IMR-90 (cell line): ENCODE measurements around the gene ZSCAN5C. TPM values are rescaled to one million over a fixed set of nuclear protein-coding genes. Genes with fewer than 3 reads are reported as not detected.

Experiments used
- ATAC-seq: fragments of 200-7000 bp; cut with Tn5 transposase; 2 replicates; pipeline ENCODE4 v1.9.1; 2020; ENCODE audit warnings: low read depth, mild to moderate bottlenecking, moderate library complexity
- BruUV-seq: library from RNA; stranded (reverse); fragments of 400-500 nt; replicated peaks from 2 replicates; lab custom pipeline; 2021; lab: Mats Ljungman, UMichigan
- CTCF ChIA-PET: fragments of 300-600 bp; formaldehyde crosslinking; extraction: SDS; loops from one replicate; lab custom pipeline; 2021; ENCODE audit warnings: antibody characterized with exemption; lab: Yijun Ruan, JAX
- POLR2A ChIA-PET: fragments of 300-600 bp; sonication (Branson Sonifier 250); formaldehyde crosslinking; loops from one replicate; lab custom pipeline; 2022; ENCODE audit warnings: antibody characterized with exemption; ENCODE audit not compliant: unreplicated experiment; lab: Charles Lee
- DNase-seq: peaks from one replicate; pipeline ENCODE4 v3.0.0; 2013
- H2AFZ ChIP-seq: replicated peaks from 2 replicates; pipeline ENCODE3; 2013; ENCODE audit warnings: low read length, mild to moderate bottlenecking; ENCODE audit not compliant: poor library complexity
- H2AK5ac ChIP-seq: 2 replicates; pipeline ENCODE4 v1.6.1; 2013; ENCODE audit warnings: low read depth, low read length, inconsistent platforms
- H2AK9ac ChIP-seq: replicated peaks from 2 replicates; pipeline ENCODE3; 2013; ENCODE audit warnings: mild to moderate bottlenecking, low read depth, low read length, moderate library complexity; ENCODE audit not compliant: poor library complexity
- H2BK120ac ChIP-seq: 2 replicates; pipeline ENCODE4 v1.6.1; 2013; ENCODE audit warnings: low read depth, low read length, inconsistent platforms
- H2BK15ac ChIP-seq: 3 replicates; pipeline ENCODE4 v1.6.1; 2013; ENCODE audit warnings: low read depth, low read length, inconsistent platforms
- H2BK20ac ChIP-seq: 2 replicates; pipeline ENCODE4 v1.6.1; 2013; ENCODE audit warnings: low read depth, mild to moderate bottlenecking, inconsistent platforms, low read length, moderate library complexity
- H2BK5ac ChIP-seq: 2 replicates; pipeline ENCODE4 v1.6.1; 2013; ENCODE audit warnings: mild to moderate bottlenecking, low read depth, low read length, inconsistent platforms; ENCODE audit not compliant: poor library complexity, severe bottlenecking
- H3K14ac ChIP-seq: replicated peaks from 2 replicates; pipeline ENCODE4 v1.6.1; 2013; ENCODE audit warnings: low read depth, low read length, inconsistent platforms
- H3K18ac ChIP-seq: 2 replicates; pipeline ENCODE4 v1.6.1; 2013; ENCODE audit warnings: low read depth, low read length, control low read depth
- H3K23ac ChIP-seq: 2 replicates; pipeline ENCODE4 v1.6.1; 2013; ENCODE audit warnings: low read depth, low read length, inconsistent platforms
- H3K27ac ChIP-seq: 2 replicates; pipeline ENCODE4 v1.5.1; 2013; ENCODE audit warnings: mild to moderate bottlenecking, control low read depth, low read length; ENCODE audit not compliant: insufficient read depth
- H3K27me3 ChIP-seq: 2 replicates; pipeline ENCODE4 v1.6.1; 2013; ENCODE audit warnings: low read length; ENCODE audit not compliant: control insufficient read depth, insufficient read depth
- H3K36me3 ChIP-seq: 2 replicates; pipeline ENCODE4 v1.6.1; 2013; ENCODE audit warnings: low read length, mixed read lengths; ENCODE audit not compliant: control insufficient read depth, insufficient read depth
- H3K4ac ChIP-seq: 2 replicates; pipeline ENCODE4 v1.6.1; 2013; ENCODE audit warnings: low read depth, low read length, inconsistent platforms
- H3K4me1 ChIP-seq: 2 replicates; pipeline ENCODE4 v1.6.1; 2013; ENCODE audit warnings: low read length, mixed read lengths; ENCODE audit not compliant: control insufficient read depth, insufficient read depth
- H3K4me2 ChIP-seq: 2 replicates; pipeline ENCODE4 v1.6.1; 2013; ENCODE audit warnings: low read depth, mild to moderate bottlenecking, control low read depth, low read length, moderate library complexity
- H3K4me3 ChIP-seq: 2 replicates; pipeline ENCODE4 v1.5.1; 2013; ENCODE audit warnings: low read depth, mild to moderate bottlenecking, control low read depth, low read length, moderate library complexity; ENCODE audit not compliant: insufficient read depth
- H3K56ac ChIP-seq: 2 replicates; pipeline ENCODE4 v1.6.1; 2013; ENCODE audit warnings: low read length, inconsistent platforms; ENCODE audit not compliant: insufficient read depth; ENCODE audit errors: extremely low read depth
- H3K79me1 ChIP-seq, 2 experiments: 2 replicates each; pipeline ENCODE4 v1.6.1; 2013; ENCODE audit warnings: low read length in 2 of 2, inconsistent platforms in 1 of 2, low read depth in 1 of 2
- H3K9ac ChIP-seq: 2 replicates; pipeline ENCODE4 v1.6.1; 2013; ENCODE audit warnings: low read depth, low read length, control low read depth
- H3K9me1 ChIP-seq: 2 replicates; pipeline ENCODE4 v1.6.1; 2013; ENCODE audit warnings: low read length, inconsistent platforms; ENCODE audit not compliant: insufficient read depth
- H3K9me3 ChIP-seq: 2 replicates; pipeline ENCODE4 v1.6.1; 2013; ENCODE audit warnings: low read length; ENCODE audit not compliant: control insufficient read depth, insufficient read depth
- H4K20me1 ChIP-seq: 2 replicates; pipeline ENCODE4 v1.6.1; 2013; ENCODE audit warnings: low read length, inconsistent platforms; ENCODE audit not compliant: insufficient read depth
- H4K5ac ChIP-seq: 2 replicates; pipeline ENCODE4 v1.6.1; 2013; ENCODE audit warnings: mild to moderate bottlenecking, low read depth, low read length, control low read depth
- H4K8ac ChIP-seq, 2 experiments: 2 replicates each; pipeline ENCODE4 v1.6.1; 2013; ENCODE audit warnings: low read depth in 2 of 2, low read length in 2 of 2, control low read depth in 1 of 2, inconsistent platforms in 1 of 2
- H4K91ac ChIP-seq: 2 replicates; pipeline ENCODE4 v1.6.1; 2013; ENCODE audit warnings: low read depth, low read length, inconsistent platforms; ENCODE audit not compliant: insufficient read depth
- CTCF ChIP-seq: conservative IDR thresholded peaks from 2 replicates; pipeline ENCODE4 v1.5.1; 2012; ENCODE audit warnings: mild to moderate bottlenecking, low read depth, low read length, improper control_type of control experiment
- ELK1 ChIP-seq: fragments of 150-350 bp; IDR thresholded peaks from 2 replicates; pipeline ENCODE4 v1.6.1; 2016; ENCODE audit warnings: low read depth, mild to moderate bottlenecking, low read length, moderate library complexity, borderline replicate concordance
- MAFK ChIP-seq: IDR thresholded peaks from 2 replicates; pipeline ENCODE4 v1.6.1; 2012; ENCODE audit warnings: low read depth, low read length, improper control_type of control experiment
- MXI1 ChIP-seq: IDR thresholded peaks from 2 replicates; pipeline ENCODE4 v1.6.1; 2012; ENCODE audit warnings: low read depth, mild to moderate bottlenecking, low read length, moderate library complexity, borderline replicate concordance
- NFE2L2 ChIP-seq: fragments of 150-350 bp; IDR thresholded peaks from 2 replicates; pipeline ENCODE4 v1.6.1; 2016; ENCODE audit warnings: low read depth, mild to moderate bottlenecking, low read length
- RAD21 ChIP-seq: IDR thresholded peaks from 2 replicates; pipeline ENCODE4 v1.6.1; 2012; ENCODE audit warnings: low read length, improper control_type of control experiment
- RCOR1 ChIP-seq: IDR thresholded peaks from 2 replicates; pipeline ENCODE4 v1.6.1; 2012; ENCODE audit warnings: mild to moderate bottlenecking, low read length, improper control_type of control experiment; ENCODE audit not compliant: insufficient replicate concordance
- WGBS, 2 experiments: methylation state at CpG; one replicate each; pipeline versions ENCODE4 v1.1.5 to v1.1.7; 2013; ENCODE audit warnings: missing lambda C conversion rate in 2 of 2; ENCODE audit not compliant: insufficient read length in 1 of 2; ENCODE audit errors: extremely low coverage in 2 of 2; 5-methylcytosine and 5-hydroxymethylcytosine counted together
- dilution Hi-C: fragments of 300-500 bp; cut with HindIII; formaldehyde crosslinking; loops from one replicate; pipeline ENCODE4 v1.14.3; 2018; ENCODE audit warnings: low sequenced_read_pairs; ENCODE audit not compliant: unreplicated experiment
- in situ Hi-C: fragments of 300-500 bp; cut with MboI; formaldehyde crosslinking; loops from 3 replicates; pipeline ENCODE4 v1.14.3; 2019; ENCODE audit warnings: low sequenced_read_pairs, inconsistent platforms, mixed read lengths
- intact Hi-C: fragments of 100-400 bp; cut with micrococcal nuclease; formaldehyde crosslinking; loops from 2 replicates; pipeline ENCODE4 v1.10.0; 2022
- polyA plus RNA-seq, 3 experiments: library from polyadenylated mRNA; depleted of rRNA; stranded (reverse); fragments of >200 nt; gene quantifications; 2 replicates each; pipeline ENCODE4 v1.2.3, GENCODE V29; 2012; ENCODE audit warnings: low replicate concordance in 1 of 3
- total RNA-seq: library from RNA; depleted of rRNA; stranded (reverse); fragments of >200 nt; gene quantifications from 2 replicates; pipeline ENCODE4 v1.2.3, GENCODE V29; 2012

ZSCAN5C gene
- total and polyA plus RNA-seq, 2 of the 4 experiments (the other 2 are of a cell fraction): not detected

GRCh38 chr19:56191711-56192110 lies 10.4 kb upstream of the ZSCAN5C start:
- no peak overlapping the region for H2AK5ac ChIP-seq
- H2BK20ac ChIP-seq: no peak overlapping the region
- WGBS, 2 experiments: 8% methylated on average over 2 of the region's 10 CpGs; no CpG with 5 or more reads in 1 of the 2 experiments
- intact Hi-C loops (no loop called here), in situ Hi-C loops (no loop called here), dilution Hi-C loops (no loop called here)
- no peak overlapping the region for H3K4ac ChIP-seq
- no peak overlapping the region for H3K56ac ChIP-seq
- H3K4me1 ChIP-seq: no peaks in the 10 kb centered on the region
- H4K5ac ChIP-seq: no peak overlapping the region
- peaks cover under 1% of the 10 kb centered on the region; the same call in 1 of the 2 replicates for H3K9me3 ChIP-seq
- H3K18ac ChIP-seq: no peak overlapping the region
- no TSS peak for BruUV-seq
- no peak overlapping the region for H3K23ac ChIP-seq
- no peak overlapping the region for H3K4me2 ChIP-seq
- ChIA-PET CTCF (no interaction called here), POLR2A (no interaction called here)
- H3K79me1 ChIP-seq: no peaks in the 10 kb centered on the region
- H3K4me3 ChIP-seq: no peak overlapping the region
- no peak overlapping the region for H4K91ac ChIP-seq
- TF ChIP-seq RAD21: no peak
- TF ChIP-seq MAFK: no peak
- TF ChIP-seq RCOR1: no peak
- no peak for TF ChIP-seq CTCF
- TF ChIP-seq MXI1: no peak
- no peak for TF ChIP-seq NFE2L2
- TF ChIP-seq ELK1: no peak
- H2BK120ac ChIP-seq: no peak overlapping the region
- no peak overlapping the region for H3K14ac ChIP-seq
- no peak overlapping the region for H3K27ac ChIP-seq
- H4K8ac ChIP-seq: no peak overlapping the region
- ATAC-seq (no peak), DNase-seq (no peak)
- H3K9me1 ChIP-seq: no peaks in the 10 kb centered on the region
- no peak overlapping the region for H2AK9ac ChIP-seq
- no peaks in the 10 kb centered on the region for H3K36me3 ChIP-seq
- H2BK15ac ChIP-seq: no peak overlapping the region
- no peak overlapping the region for H2BK5ac ChIP-seq
- H3K9ac ChIP-seq: no peak overlapping the region
- no peak overlapping the region for H2AFZ ChIP-seq
- H3K27me3 ChIP-seq: no peaks in the 10 kb centered on the region
- H4K20me1 ChIP-seq: no peaks in the 10 kb centered on the region
